ENCODE data around the gene CERS1.

The CERS1 gene

DNA sequence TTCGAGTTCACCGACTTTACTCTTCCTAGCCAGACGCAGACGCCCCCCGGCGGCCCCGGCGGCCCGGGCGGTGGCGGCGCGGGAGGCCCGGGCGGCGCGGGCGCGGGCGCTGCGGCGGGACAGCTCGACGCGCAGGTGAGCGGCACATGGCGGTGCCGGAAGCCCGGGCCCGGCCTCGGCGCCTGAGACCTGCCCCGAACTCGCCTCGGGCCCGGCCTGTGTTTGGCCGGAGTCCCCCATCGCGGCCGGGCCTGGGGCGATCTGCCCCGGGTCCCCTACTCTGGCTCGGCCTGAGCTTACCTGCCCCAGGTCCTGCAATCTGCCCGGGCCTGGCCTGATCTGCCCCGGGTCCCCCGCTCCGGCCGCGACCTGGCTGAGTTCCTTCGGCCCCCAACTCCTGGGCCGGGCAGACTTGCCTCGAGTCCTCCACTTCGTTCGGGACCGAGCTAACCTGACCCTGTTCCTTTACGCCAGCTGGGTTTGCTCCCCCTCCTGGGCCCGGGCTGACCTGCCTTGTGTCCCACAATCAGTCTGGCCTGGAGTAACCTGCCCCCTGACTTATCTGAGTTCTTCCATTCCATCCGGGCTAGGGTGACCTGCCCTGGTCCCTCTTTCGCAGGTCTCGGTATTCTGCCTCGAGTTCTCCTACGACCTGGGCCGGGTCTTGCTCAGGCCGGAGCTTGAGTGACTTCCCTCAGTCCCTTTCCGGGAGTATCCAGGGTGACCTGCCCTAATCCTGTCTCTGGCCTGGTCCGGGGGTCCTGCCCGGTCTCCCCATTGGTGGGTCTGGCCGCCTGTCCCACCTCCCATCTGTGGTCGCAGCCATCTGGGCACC, 63.4 kb downstream of the CERS1 start:
- no peak for DNase-seq

DNA sequence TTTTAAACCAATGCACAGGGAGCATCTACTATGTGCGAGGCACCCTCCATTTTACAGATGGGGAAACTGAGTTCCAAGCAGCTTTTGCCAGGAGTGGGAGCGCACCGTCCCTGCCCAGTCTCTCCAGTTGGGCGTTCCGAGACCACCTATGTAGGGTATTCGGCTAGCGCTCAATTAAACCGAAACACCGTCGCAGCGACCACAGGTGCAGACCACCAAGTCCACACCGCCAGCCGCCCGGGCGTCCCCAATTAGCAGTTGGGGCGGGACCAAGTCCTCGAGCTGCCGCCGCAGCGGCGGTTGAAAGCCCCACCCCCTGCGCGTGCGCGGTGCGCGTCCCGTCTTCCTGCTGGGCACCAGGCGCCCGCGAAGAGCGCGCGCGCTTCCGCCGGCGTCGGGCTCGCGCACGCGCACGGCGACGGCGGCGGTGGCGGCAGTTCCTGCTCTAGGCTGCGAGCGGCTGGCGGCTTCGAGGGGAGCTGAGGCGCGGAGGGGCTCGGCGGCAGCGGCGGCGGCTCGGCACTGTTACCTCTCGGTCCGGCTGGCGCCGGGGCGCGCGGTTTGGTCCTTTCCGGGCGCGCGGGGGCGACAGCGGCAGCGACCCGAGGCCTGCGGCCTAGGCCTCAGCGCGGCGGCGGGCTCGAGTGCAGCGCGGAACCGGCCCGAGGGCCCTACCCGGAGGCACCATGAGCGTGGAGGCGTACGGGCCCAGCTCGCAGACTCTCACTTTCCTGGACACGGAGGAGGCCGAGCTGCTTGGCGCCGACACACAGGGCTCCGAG, 64.2 kb downstream of the CERS1 start, which contains the start of gene UPF1:
Gene UPF1 (plus strand): TSS at position 436 of the 782 bp plus-strand sequence. CDS start 251 bp downstream, at position 687.
- DNase-seq, result peak; percentile 92

DNA sequence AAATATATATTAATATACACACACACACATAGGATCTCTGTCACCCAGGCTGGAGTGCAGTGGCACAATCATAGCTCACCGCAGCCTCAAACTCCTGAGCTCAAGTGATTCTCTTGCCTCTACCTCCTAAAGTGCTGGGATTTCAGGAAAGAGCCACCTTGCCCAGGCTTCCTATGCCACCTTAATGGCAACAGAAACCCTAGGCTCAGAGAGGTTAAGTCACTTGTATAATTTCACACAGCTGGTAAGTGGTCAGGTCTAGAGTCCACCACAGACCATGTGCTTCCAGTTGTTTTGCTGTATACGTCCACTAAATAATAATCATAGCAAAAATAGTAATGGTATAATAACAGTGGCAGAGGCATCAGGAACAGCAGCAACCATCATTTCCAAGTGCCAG, 65.5 kb downstream of the CERS1 start:
- DNase-seq, result no peak

DNA sequence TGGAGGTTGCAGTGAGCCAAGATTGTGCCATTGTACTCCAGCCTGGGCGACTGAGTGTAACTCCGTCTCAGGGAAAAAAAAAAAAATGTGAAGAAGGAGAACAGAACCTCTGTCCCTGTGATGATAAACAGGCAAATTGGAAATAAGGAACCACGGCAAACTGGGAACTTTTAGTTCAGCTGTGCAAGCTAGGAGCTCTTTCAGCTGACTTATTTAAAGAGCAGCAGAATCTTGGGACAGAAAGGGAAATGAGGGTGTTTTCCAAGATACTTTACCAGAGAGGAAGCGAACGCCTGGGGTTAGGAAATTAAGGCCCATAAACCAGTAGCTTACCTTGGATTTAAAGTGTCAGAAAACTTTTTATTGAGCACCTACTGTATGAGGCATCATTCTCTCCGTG, 67.2 kb downstream of the CERS1 start:
- no peak for DNase-seq
